Smooth muscle cell (in vitro differentiated cells): ENCODE results near the gene GLRX5. TPM values are rescaled to one million over a fixed set of nuclear protein-coding genes. Genes with fewer than 3 reads are reported as not detected.

ENCODE experiments used
- DNase-seq: peaks from one replicate; lab custom pipeline; 2025; ENCODE audit not compliant: unreplicated experiment; lab: John Stamatoyannopoulos, UW
- H2AFZ ChIP-seq: fragments of 200-600 bp; sonication (generic); 2 replicates; pipeline ENCODE4 v1.6.0; 2016; ENCODE audit warnings: antibody characterized with exemption, low read depth, mild to moderate bottlenecking
- H3F3A ChIP-seq: fragments of 200-600 bp; sonication (generic); 2 replicates; pipeline ENCODE4 v1.6.0; 2017; ENCODE audit warnings: antibody characterized with exemption, low read depth
- H3K27ac ChIP-seq: fragments of 200-600 bp; sonication (generic); 2 replicates; pipeline ENCODE4 v1.5.1; 2016; ENCODE audit warnings: low read depth, mild to moderate bottlenecking
- H3K27me3 ChIP-seq: fragments of 200-600 bp; sonication (generic); 2 replicates; pipeline ENCODE4 v1.6.1; 2016; ENCODE audit warnings: low read depth, mild to moderate bottlenecking
- H3K36me3 ChIP-seq: fragments of 200-600 bp; sonication (generic); 2 replicates; pipeline ENCODE4 v1.5.1; 2016; ENCODE audit warnings: low read depth
- H3K4me1 ChIP-seq: fragments of 200-600 bp; sonication (generic); 2 replicates; pipeline ENCODE4 v1.5.1; 2016; ENCODE audit warnings: low read depth
- H3K4me2 ChIP-seq: fragments of 200-600 bp; sonication (generic); 2 replicates; pipeline ENCODE4 v1.6.0; 2016; ENCODE audit warnings: mild to moderate bottlenecking
- H3K4me3 ChIP-seq: fragments of 200-600 bp; sonication (generic); 2 replicates; pipeline ENCODE4 v1.5.1; 2016; ENCODE audit warnings: mild to moderate bottlenecking
- H3K79me2 ChIP-seq: fragments of 200-600 bp; sonication (generic); 2 replicates; pipeline ENCODE4 v1.6.0; 2016; ENCODE audit warnings: low read depth, mild to moderate bottlenecking
- H3K9ac ChIP-seq: fragments of 200-600 bp; sonication (generic); 2 replicates; pipeline ENCODE4 v1.6.0; 2016; ENCODE audit warnings: low read depth
- H3K9me3 ChIP-seq: fragments of 200-600 bp; sonication (generic); replicated peaks from 2 replicates; pipeline ENCODE4 v1.5.1; 2016; ENCODE audit warnings: low read depth
- H4K20me1 ChIP-seq: fragments of 200-600 bp; sonication (generic); 2 replicates; pipeline ENCODE4 v1.6.0; 2016; ENCODE audit warnings: low read depth
- WGBS: methylation state at CpG from one replicate; pipeline ENCODE4 v1.1.7; 2016; ENCODE audit warnings: low lambda C conversion rate; 5-methylcytosine and 5-hydroxymethylcytosine counted together
- polyA plus RNA-seq: library from polyadenylated mRNA; unstranded; fragments of >200 nt; fragmentation: Nextera tagmentation; extraction: Ambion mirVana; gene quantifications from 2 replicates; pipeline ENCODE4 v1.2.1, GENCODE V29; 2016
- total RNA-seq: library from RNA; depleted of rRNA; stranded (reverse); fragments of >200 nt; gene quantifications from 2 replicates; pipeline ENCODE4 v1.2.3, GENCODE V29; 2014
- TF ChIP-seq, protein P1 (sequence below): fragments of 200-600 bp; sonication (generic); IDR thresholded peaks from 2 replicates; pipeline ENCODE4 v1.5.1; 2017; ENCODE audit warnings: borderline replicate concordance, mild to moderate bottlenecking, antibody characterized with exemption; ENCODE audit not compliant: insufficient read depth, poor library complexity, severe bottlenecking

The GLRX5 gene
- total and polyA plus RNA-seq, 2 experiments from 2014 or later, result 42.4 to 79.8 TPM

DNA sequence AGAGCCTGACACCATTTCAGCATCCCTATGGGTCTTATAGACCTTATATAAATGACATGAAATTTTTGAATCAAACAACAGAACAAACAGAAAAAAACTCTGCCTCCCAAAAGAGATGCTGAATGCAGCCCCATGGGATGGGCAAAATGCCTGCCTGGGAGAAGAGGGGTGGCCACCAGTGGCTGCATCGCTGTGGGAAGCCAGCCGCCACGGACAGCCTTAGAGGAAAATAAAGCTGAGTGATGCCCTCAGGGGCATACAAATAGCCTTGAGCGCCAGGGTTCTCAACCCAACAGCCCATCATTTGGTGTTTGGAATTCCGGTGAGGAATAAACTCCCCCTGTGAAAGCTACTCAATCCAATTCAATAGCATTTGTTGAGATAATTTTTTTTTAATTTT lies 41.3 kb upstream of the GLRX5 start:
- no peak for DNase-seq
- Histone ChIP-seq H3K27me3 (no peaks in the 10 kb centered on the region), H3K27ac (no peak overlapping the region), H3K79me2 (no peaks in the 10 kb centered on the region), H3F3A (peaks cover 13% of the 10 kb centered on the region), H3K4me3 (no peak overlapping the region), H3K36me3 (no peaks in the 10 kb centered on the region), H3K9me3 (no peaks in the 10 kb centered on the region), H3K4me1 (peaks cover 10% of the 10 kb centered on the region), H4K20me1 (peaks cover 12% of the 10 kb centered on the region), H3K9ac (no peak overlapping the region), H3K4me2 (no peak overlapping the region), H2AFZ (no peak overlapping the region)
- WGBS, result 86% methylated on average over 5 of the region's 5 CpGs
- TF ChIP-seq, protein P1, sequence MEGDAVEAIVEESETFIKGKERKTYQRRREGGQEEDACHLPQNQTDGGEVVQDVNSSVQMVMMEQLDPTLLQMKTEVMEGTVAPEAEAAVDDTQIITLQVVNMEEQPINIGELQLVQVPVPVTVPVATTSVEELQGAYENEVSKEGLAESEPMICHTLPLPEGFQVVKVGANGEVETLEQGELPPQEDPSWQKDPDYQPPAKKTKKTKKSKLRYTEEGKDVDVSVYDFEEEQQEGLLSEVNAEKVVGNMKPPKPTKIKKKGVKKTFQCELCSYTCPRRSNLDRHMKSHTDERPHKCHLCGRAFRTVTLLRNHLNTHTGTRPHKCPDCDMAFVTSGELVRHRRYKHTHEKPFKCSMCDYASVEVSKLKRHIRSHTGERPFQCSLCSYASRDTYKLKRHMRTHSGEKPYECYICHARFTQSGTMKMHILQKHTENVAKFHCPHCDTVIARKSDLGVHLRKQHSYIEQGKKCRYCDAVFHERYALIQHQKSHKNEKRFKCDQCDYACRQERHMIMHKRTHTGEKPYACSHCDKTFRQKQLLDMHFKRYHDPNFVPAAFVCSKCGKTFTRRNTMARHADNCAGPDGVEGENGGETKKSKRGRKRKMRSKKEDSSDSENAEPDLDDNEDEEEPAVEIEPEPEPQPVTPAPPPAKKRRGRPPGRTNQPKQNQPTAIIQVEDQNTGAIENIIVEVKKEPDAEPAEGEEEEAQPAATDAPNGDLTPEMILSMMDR, result no peak

DNA sequence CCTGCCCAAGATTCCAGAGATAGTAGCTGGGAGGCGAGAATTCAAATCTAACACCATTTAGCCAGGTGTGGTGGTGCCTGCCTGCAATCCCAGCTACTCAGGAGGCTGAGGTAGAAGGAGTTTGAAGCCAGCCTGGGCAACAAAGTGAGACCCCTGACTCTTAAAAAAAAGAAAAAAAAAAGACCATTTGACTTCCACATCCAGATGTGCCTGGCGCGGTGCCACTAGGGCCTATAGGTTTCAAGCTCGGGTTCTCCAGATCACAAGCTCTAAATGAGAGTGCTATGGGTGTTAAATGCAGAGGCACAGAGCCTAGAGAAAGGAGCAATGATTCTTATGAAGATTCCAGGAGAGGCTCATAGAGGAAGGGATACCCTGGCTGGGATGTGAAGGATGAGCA lies 40.9 kb upstream of the GLRX5 start:
- Histone ChIP-seq H3K9me3 (no peaks in the 10 kb centered on the region), H3K79me2 (no peaks in the 10 kb centered on the region), H3K9ac (no peak overlapping the region), H3K27me3 (no peaks in the 10 kb centered on the region), H3F3A (peaks cover 13% of the 10 kb centered on the region), H3K4me3 (no peak overlapping the region), H3K36me3 (no peaks in the 10 kb centered on the region), H3K4me1 (peaks cover 10% of the 10 kb centered on the region), H3K27ac (no peak overlapping the region), H4K20me1 (peaks cover 14% of the 10 kb centered on the region), H2AFZ (no peak overlapping the region), H3K4me2 (no peak overlapping the region)
- TF ChIP-seq, protein P1, result no peak
- WGBS, result 95% methylated on average over 4 of the region's 4 CpGs
- DNase-seq, result no peak

DNA sequence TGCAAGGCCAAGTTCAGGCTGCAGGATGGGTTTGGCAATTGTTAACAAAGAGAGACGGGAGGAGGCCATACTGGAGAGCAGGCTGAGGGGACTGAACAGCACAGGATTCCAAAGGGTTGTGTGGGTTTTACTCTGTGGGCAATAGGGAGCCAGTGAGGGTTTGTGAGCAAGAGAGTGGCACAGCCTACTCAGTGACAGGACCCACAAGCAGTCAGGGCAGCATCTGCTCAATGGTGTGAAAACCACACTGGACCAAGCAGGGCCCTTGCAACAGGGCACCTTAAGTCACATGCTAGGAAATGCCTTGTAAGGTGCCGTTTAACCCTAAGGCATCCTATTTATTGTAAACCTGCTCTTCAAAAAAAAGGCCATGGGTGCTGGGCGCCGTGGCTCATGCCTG lies 40.4 kb upstream of the GLRX5 start:
- Histone ChIP-seq H3K79me2 (no peaks in the 10 kb centered on the region), H3F3A (peaks cover 13% of the 10 kb centered on the region), H3K9ac (no peak overlapping the region), H3K36me3 (no peaks in the 10 kb centered on the region), H3K4me3 (no peak overlapping the region), H3K4me1 (peaks cover 10% of the 10 kb centered on the region), H3K27ac (no peak overlapping the region), H3K4me2 (no peak overlapping the region), H2AFZ (no peak overlapping the region), H3K27me3 (no peaks in the 10 kb centered on the region), H4K20me1 (peaks cover 19% of the 10 kb centered on the region), H3K9me3 (no peaks in the 10 kb centered on the region)
- no peak for DNase-seq
- WGBS, result 94% methylated on average over 4 of the region's 4 CpGs
- TF ChIP-seq, protein P1, result no peak

DNA sequence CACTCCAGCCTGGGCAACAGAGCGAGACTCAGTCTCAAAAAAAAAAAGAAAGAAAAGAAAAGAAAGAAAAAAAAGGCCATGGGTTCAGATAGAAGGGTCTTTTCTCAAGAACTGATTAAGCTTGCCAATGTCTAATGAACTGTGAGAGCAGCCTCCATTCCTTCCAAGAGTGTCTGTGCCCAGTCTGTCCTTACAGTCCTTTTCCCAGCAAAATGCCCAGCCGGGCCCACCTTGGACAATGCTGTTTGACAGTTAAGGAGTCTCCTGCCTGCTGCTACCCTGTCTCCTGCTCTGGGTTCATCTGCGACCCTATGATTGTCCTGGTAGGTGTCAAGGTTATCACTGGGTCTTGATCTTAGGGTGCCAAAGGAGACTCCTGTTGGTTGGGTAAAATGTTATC lies 39.8 kb upstream of the GLRX5 start:
- Histone ChIP-seq H3K9me3 (no peaks in the 10 kb centered on the region), H3K36me3 (no peaks in the 10 kb centered on the region), H4K20me1 (peaks cover 20% of the 10 kb centered on the region), H2AFZ (no peak overlapping the region), H3K9ac (no peak overlapping the region), H3K4me1 (peaks cover 10% of the 10 kb centered on the region), H3K4me2 (no peak overlapping the region), H3K27ac (no peak overlapping the region), H3K4me3 (no peak overlapping the region), H3K27me3 (no peaks in the 10 kb centered on the region), H3K79me2 (no peaks in the 10 kb centered on the region), H3F3A (peaks cover 13% of the 10 kb centered on the region)
- TF ChIP-seq, protein P1, result no peak
- no peak for DNase-seq
- 94% methylated on average over 3 of the region's 3 CpGs for WGBS
